Nephron progenitor cell (in vitro differentiated cells): ENCODE results near the gene HEATR1.

Experiments
- DNase-seq: peaks from one replicate; pipeline ENCODE4 v3.0.0; 2021
- H3K27ac Mint-ChIP-seq: 2 replicates; pipeline ENCODE4 v1.8.0; 2021; ENCODE audit warnings: mild to moderate bottlenecking, moderate library complexity, mixed read lengths
- H3K27me3 Mint-ChIP-seq: 2 replicates; pipeline ENCODE4 v1.8.0; 2021; ENCODE audit warnings: mild to moderate bottlenecking, low read depth, mixed read lengths; ENCODE audit not compliant: poor library complexity
- H3K36me3 Mint-ChIP-seq: 2 replicates; pipeline ENCODE4 v1.8.0; 2021; ENCODE audit warnings: low read depth, mixed read lengths
- H3K4me1 Mint-ChIP-seq: 2 replicates; pipeline ENCODE4 v1.8.0; 2021; ENCODE audit warnings: mixed read lengths
- H3K4me3 Mint-ChIP-seq: 2 replicates; pipeline ENCODE4 v1.8.0; 2021; ENCODE audit warnings: mild to moderate bottlenecking, moderate library complexity, mixed read lengths
- H3K9me3 Mint-ChIP-seq: 2 replicates; pipeline ENCODE4 v1.8.0; 2021; ENCODE audit warnings: mild to moderate bottlenecking, moderate library complexity, mixed read lengths
- TF ChIP-seq, protein P1 (sequence below): fragments of 200-600 bp; sonication (generic); IDR thresholded peaks from 2 replicates; pipeline ENCODE4 v1.5.0; 2021; ENCODE audit warnings: antibody characterized with exemption

The HEATR1 gene

DNA sequence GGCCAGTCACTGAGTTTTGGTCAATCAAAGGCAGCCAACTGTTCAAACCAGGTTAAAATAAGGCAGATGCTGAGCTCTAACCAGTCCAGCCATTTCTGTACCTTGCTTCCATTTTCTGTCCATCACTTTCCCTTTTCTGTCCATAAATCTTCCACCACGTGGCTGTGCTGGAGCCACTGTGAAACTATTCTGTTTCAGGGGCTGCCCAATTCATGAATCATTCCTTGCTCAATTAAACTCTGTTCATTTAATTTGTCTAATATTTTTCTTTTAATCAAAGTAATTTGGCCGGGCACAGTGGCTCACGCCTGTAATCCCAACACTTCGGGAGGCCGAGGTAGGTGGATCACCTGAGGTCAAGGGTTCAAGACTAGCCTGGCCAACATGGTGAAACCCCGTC lies 103.2 kb downstream of the HEATR1 start:
- Mint-ChIP-seq H3K9me3 (no peaks in the 10 kb centered on the region), H3K4me3 (no peak overlapping the region), H3K27me3 (peaks cover 4% of the 10 kb centered on the region), H3K27ac (no peak overlapping the region), H3K36me3 (no peaks in the 10 kb centered on the region), H3K4me1 (peaks cover 33% of the 10 kb centered on the region)
- TF ChIP-seq, protein P1, sequence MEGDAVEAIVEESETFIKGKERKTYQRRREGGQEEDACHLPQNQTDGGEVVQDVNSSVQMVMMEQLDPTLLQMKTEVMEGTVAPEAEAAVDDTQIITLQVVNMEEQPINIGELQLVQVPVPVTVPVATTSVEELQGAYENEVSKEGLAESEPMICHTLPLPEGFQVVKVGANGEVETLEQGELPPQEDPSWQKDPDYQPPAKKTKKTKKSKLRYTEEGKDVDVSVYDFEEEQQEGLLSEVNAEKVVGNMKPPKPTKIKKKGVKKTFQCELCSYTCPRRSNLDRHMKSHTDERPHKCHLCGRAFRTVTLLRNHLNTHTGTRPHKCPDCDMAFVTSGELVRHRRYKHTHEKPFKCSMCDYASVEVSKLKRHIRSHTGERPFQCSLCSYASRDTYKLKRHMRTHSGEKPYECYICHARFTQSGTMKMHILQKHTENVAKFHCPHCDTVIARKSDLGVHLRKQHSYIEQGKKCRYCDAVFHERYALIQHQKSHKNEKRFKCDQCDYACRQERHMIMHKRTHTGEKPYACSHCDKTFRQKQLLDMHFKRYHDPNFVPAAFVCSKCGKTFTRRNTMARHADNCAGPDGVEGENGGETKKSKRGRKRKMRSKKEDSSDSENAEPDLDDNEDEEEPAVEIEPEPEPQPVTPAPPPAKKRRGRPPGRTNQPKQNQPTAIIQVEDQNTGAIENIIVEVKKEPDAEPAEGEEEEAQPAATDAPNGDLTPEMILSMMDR, result no peak
- no peak for DNase-seq
